Measurements from ENCODE around the gene GALR2. TPM values are rescaled to one million over a fixed set of nuclear protein-coding genes. Genes with fewer than 3 reads are reported as not detected.
"Not testable (repeated sequence)": the region's sequence is repeated elsewhere in the genome, so short reads cannot be mapped to it uniquely, and the experiment has no call there.

Gene GALR2
- total and polyA plus RNA-seq, 7 donors = 0.05 to 0.22 (median 0.14) TPM; not detected in 3

DNA sequence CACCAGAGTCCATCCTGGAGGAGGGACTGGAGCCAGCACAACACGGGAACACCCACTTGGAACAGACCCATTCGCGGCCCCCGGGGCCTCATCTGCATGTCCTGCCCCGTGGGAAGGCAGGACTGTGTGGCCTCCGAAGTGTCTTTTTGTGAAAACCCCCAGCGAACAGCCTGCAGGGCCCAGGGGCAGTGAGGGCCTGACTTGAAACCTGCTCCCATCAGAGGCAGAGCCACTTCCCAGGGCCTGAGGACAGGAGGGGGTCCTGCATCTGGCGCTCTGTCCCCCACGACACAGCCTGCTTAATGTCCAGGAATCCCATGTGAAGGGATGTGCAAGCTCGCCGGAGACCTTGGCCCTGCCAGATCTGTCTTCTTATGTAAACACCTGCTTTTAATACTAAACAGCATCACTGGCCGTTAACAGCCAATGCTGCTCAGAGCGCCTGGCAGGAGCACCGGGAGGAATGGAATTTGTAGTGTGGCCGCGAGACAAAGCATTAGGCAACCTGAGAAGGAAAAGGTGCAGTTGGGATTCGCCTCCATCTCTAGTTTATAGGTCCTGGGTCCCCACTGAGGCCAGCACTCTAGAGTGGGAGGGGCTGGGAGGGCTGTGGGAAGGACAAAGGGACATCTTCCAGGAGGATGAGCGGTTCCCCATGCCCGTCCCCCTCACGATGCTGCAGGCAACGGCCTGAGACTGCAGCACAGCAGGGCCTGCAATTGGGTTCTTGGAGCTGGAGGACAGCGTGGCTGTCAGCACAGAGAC is 37.9 kb upstream of the GALR2 start:
- intact Hi-C loops (cut with DNase I) = no loop called here
- peaks cover 3 to 47% of the 10 kb centered on the region in 2 donors for H3K36me3 ChIP-seq (ENCODE audit: insufficient read depth in 1 of 2, low read depth in 1 of 2)
- H3K9me3 ChIP-seq = no peaks in the 10 kb centered on the region
- 43 to 51% (median 46%) methylated on average over 22 of the region's 22 CpGs for WGBS, 3 donors
- H3K4me1 ChIP-seq = no peaks in the 10 kb centered on the region
- H3K4me3 ChIP-seq = no peak overlapping the region
- ATAC-seq = no peak
- no peaks in the 10 kb centered on the region for H3K27me3 ChIP-seq (ENCODE audit: insufficient read depth in 3 of 3, low read length in 2 of 3)
- H3K27ac ChIP-seq = no peak overlapping the region
- DNase-seq = no peak
- TF ChIP-seq, protein P1, sequence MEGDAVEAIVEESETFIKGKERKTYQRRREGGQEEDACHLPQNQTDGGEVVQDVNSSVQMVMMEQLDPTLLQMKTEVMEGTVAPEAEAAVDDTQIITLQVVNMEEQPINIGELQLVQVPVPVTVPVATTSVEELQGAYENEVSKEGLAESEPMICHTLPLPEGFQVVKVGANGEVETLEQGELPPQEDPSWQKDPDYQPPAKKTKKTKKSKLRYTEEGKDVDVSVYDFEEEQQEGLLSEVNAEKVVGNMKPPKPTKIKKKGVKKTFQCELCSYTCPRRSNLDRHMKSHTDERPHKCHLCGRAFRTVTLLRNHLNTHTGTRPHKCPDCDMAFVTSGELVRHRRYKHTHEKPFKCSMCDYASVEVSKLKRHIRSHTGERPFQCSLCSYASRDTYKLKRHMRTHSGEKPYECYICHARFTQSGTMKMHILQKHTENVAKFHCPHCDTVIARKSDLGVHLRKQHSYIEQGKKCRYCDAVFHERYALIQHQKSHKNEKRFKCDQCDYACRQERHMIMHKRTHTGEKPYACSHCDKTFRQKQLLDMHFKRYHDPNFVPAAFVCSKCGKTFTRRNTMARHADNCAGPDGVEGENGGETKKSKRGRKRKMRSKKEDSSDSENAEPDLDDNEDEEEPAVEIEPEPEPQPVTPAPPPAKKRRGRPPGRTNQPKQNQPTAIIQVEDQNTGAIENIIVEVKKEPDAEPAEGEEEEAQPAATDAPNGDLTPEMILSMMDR (IDR thresholded peaks at IDR 0.05) = no peak

- Histone ChIP-seq H3K27me3 (ENCODE audit: insufficient read depth in 3 of 3, low read length in 2 of 3) (no peaks in the 10 kb centered on the region), H3K27ac (no peak overlapping the region), H3K9me3 (no peaks in the 10 kb centered on the region), H3K36me3 (ENCODE audit: insufficient read depth in 1 of 2, low read depth in 1 of 2) (peaks cover 3 to 60% of the 10 kb centered on the region in 2 donors), H3K4me3 (no peak overlapping the region), H3K4me1 (no peaks in the 10 kb centered on the region)
- intact Hi-C loops (cut with DNase I) = no loop called here
- ATAC-seq (no peak), DNase-seq (no peak)
- TF ChIP-seq, protein P1 (IDR thresholded peaks at IDR 0.05) = no peak
- WGBS, 3 donors = 67 to 75% (median 69%) methylated on average over 3 of the region's 3 CpGs
Measured at GRCh38 chr17:76038050-76038449, 36.5 kb upstream of the GALR2 start.

- no peaks in the 10 kb centered on the region for H3K4me1 ChIP-seq
- no peaks in the 10 kb centered on the region for H3K9me3 ChIP-seq
- DNase-seq = no peak
- TF ChIP-seq, protein P1 (IDR thresholded peaks at IDR 0.05) = no peak
- peak in 1 of 4 donors; percentile 14 for ATAC-seq
- H3K27me3 ChIP-seq (ENCODE audit: insufficient read depth in 3 of 3, low read length in 2 of 3) = no peaks in the 10 kb centered on the region
- H3K36me3 ChIP-seq (ENCODE audit: insufficient read depth in 1 of 2, low read depth in 1 of 2) = peaks cover 8 to 71% of the 10 kb centered on the region in 2 donors
- intact Hi-C loops (cut with DNase I) = no loop called here
- no peak overlapping the region for H3K27ac ChIP-seq
- WGBS, 3 donors = 55 to 73% (median 65%) methylated on average over 6 of the region's 6 CpGs
- H3K4me3 ChIP-seq = no peak overlapping the region
Measured at GRCh38 chr17:76039121-76039520, 35.5 kb upstream of the GALR2 start.

DNA sequence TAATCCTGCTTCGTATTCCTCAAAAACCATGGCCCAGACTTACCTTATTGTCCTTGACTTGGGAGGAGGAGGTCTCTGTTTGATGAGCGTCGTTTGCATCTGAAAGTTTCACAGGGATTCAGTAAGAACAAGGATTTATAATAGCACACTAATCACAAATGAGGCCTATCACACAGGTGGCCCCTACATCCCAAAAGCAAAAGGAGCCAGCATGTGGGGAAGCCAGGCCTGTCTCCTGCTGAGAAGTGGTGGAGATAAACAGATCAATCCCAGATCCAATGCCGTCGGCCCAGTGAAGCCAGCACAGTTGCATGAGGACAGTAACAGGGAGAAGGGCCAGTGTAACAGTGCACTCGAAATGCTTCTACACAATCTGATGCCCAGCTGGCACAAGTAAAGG is 34.2 kb upstream of the GALR2 start:
- Histone ChIP-seq H3K36me3 (ENCODE audit: insufficient read depth in 1 of 2, low read depth in 1 of 2) (peaks cover 13 to 84% of the 10 kb centered on the region in 2 donors), H3K4me1 (no peaks in the 10 kb centered on the region), H3K27ac (no peak overlapping the region), H3K9me3 (no peaks in the 10 kb centered on the region), H3K4me3 (no peak overlapping the region), H3K27me3 (ENCODE audit: insufficient read depth in 3 of 3, low read length in 2 of 3) (no peaks in the 10 kb centered on the region)
- ATAC-seq (no peak), DNase-seq (no peak)
- intact Hi-C loops (cut with DNase I) = no loop called here
- TF ChIP-seq, protein P1 (IDR thresholded peaks at IDR 0.05) = no peak
- 70 to 79% (median 71%) methylated on average over 6 of the region's 6 CpGs for WGBS, 3 donors

DNA sequence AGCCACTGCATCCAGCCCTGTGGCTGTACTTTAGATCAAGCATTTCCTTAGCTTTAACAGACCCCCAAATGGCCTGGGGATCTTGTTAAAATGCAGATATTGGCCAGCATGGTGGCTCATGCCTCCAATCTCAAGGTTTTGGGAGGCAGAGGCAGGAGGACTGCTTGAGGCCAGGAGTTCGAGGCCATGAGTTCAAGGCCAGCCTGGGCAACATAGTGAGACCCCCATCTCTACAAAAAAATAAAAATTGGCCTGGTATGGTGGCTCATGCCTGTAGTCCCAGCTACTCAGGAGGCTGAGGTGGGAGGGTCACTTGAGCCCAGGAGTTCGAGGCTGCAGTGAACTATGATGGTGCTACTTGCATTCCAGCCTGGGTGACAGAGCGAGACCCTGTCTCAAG is 31.7 kb upstream of the GALR2 start:
- ATAC-seq; DNase-seq; H3K9me3 ChIP-seq; H3K27me3 ChIP-seq (ENCODE audit: insufficient read depth in 3 of 3, low read length in 2 of 3); intact Hi-C loops (cut with DNase I); H3K4me1 ChIP-seq; H3K4me3 ChIP-seq; H3K27ac ChIP-seq: not testable (repeated sequence)
- WGBS, 3 donors = 97 to 100% (median 97%) methylated on average over 3 of the region's 3 CpGs
- peaks cover 25 to 100% of the 10 kb centered on the region in 2 donors for H3K36me3 ChIP-seq (ENCODE audit: insufficient read depth in 1 of 2, low read depth in 1 of 2)

DNA sequence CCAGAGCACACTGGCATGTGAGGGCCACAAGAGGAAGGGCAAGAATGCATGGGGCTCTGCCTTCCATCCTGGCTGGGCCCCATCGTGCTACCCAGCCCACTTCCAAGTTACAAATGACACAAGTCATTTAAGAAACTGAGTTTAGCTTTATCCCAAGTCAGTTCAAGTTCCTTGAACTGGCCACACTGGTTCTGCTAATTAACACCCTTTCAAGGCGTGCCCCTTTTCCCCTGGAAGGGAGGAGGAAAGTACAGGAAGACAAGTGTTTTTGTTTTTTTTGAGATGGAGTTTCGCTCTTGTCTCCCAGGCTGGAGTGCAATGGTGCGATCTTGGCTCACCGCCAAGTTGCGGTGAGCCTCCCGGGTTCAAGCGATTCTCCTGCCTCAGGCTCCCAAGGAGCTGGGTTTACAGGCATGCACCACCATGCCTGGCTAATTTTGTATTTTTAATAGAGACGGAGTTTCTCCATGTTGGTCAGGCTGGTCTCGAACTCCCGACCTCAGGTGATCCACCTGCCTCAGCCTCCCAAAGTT is 30.0 kb upstream of the GALR2 start:
- DNase-seq; H3K4me1 ChIP-seq; H3K4me3 ChIP-seq; H3K9me3 ChIP-seq; H3K27ac ChIP-seq; intact Hi-C loops (cut with DNase I); ATAC-seq; H3K27me3 ChIP-seq (ENCODE audit: insufficient read depth in 3 of 3, low read length in 2 of 3): not testable (repeated sequence)
- H3K36me3 ChIP-seq (ENCODE audit: insufficient read depth in 1 of 2, low read depth in 1 of 2) = peaks cover 30 to 100% of the 10 kb centered on the region in 2 donors
- WGBS, 3 donors = 76 to 87% (median 80%) methylated on average over 11 of the region's 11 CpGs
